ENCODE results near the gene LRGUK.

Gene LRGUK

GRCh38 chr7:134255814-134256213, 128.7 kb downstream of the LRGUK start:
- Histone ChIP-seq H3K4me1 (ENCODE audit: insufficient read depth, low read length, poor library complexity, severe bottlenecking) (no peaks in the 10 kb centered on the region), H3K4me3 (ENCODE audit: low read length, poor library complexity, severe bottlenecking) (no peak overlapping the region), H3K79me2 (ENCODE audit: insufficient read depth, low read length) (no peaks in the 10 kb centered on the region), H3K27me3 (ENCODE audit: insufficient read depth, low read length, poor library complexity, severe bottlenecking) (no peaks in the 10 kb centered on the region), H3F3A (ENCODE audit: low read depth) (no peaks in the 10 kb centered on the region), H4K20me1 (ENCODE audit: insufficient read depth, low read length, poor library complexity, severe bottlenecking) (no peaks in the 10 kb centered on the region), H3K9ac (ENCODE audit: low read depth, low read length, poor library complexity, severe bottlenecking) (no peak overlapping the region), H3K4me2 (ENCODE audit: low read depth, low read length, poor library complexity, severe bottlenecking) (no peak overlapping the region), H3K36me3 (ENCODE audit: insufficient read depth, low read length) (no peaks in the 10 kb centered on the region), H3K9me3 (ENCODE audit: insufficient read depth, low read depth, low read length) (no peaks in the 10 kb centered on the region), H3K9me2 (replicated peaks; ENCODE audit: low read depth, low read length) (no peaks in the 10 kb centered on the region), H2AFZ (ENCODE audit: low read length) (no peak overlapping the region)
- 0 out of 2 replicates have a peak, but pooled peaks have one; percentile 9 for TF ChIP-seq CTCF (conservative IDR thresholded peaks at IDR 0.05; ENCODE audit: low read length)
- TF ChIP-seq EZH2phosphoT487 (IDR thresholded peaks at IDR 0.05; ENCODE audit: borderline replicate concordance) = no peak

- Histone ChIP-seq H3K27me3 (ENCODE audit: insufficient read depth, low read length, poor library complexity, severe bottlenecking) (no peaks in the 10 kb centered on the region), H3K9ac (ENCODE audit: low read depth, low read length, poor library complexity, severe bottlenecking) (no peak overlapping the region), H3K4me1 (ENCODE audit: insufficient read depth, low read length, poor library complexity, severe bottlenecking) (no peaks in the 10 kb centered on the region), H2AFZ (ENCODE audit: low read length) (no peak overlapping the region), H3K9me3 (ENCODE audit: insufficient read depth, low read depth, low read length) (peaks cover 6% of the 10 kb centered on the region; the same call in 1 of the 2 replicates), H3K36me3 (ENCODE audit: insufficient read depth, low read length) (no peaks in the 10 kb centered on the region), H3K9me2 (replicated peaks; ENCODE audit: low read depth, low read length) (no peaks in the 10 kb centered on the region), H4K20me1 (ENCODE audit: insufficient read depth, low read length, poor library complexity, severe bottlenecking) (no peaks in the 10 kb centered on the region), H3K4me3 (ENCODE audit: low read length, poor library complexity, severe bottlenecking) (no peak overlapping the region), H3F3A (ENCODE audit: low read depth) (no peaks in the 10 kb centered on the region), H3K4me2 (ENCODE audit: low read depth, low read length, poor library complexity, severe bottlenecking) (no peak overlapping the region), H3K79me2 (ENCODE audit: insufficient read depth, low read length) (no peaks in the 10 kb centered on the region)
- TF ChIP-seq CTCF (conservative IDR thresholded peaks at IDR 0.05; ENCODE audit: low read length) (no peak), EZH2phosphoT487 (IDR thresholded peaks at IDR 0.05; ENCODE audit: borderline replicate concordance) (no peak)
Measured at GRCh38 chr7:134262322-134262721, 135.2 kb downstream of the LRGUK start.

- Histone ChIP-seq H3K4me1 (ENCODE audit: insufficient read depth, low read length, poor library complexity, severe bottlenecking) (no peaks in the 10 kb centered on the region), H3F3A (ENCODE audit: low read depth) (no peaks in the 10 kb centered on the region), H3K9me3 (ENCODE audit: insufficient read depth, low read depth, low read length) (no peaks in the 10 kb centered on the region), H3K27me3 (ENCODE audit: insufficient read depth, low read length, poor library complexity, severe bottlenecking) (no peaks in the 10 kb centered on the region), H3K9me2 (replicated peaks; ENCODE audit: low read depth, low read length) (no peaks in the 10 kb centered on the region), H4K20me1 (ENCODE audit: insufficient read depth, low read length, poor library complexity, severe bottlenecking) (no peaks in the 10 kb centered on the region), H3K4me2 (ENCODE audit: low read depth, low read length, poor library complexity, severe bottlenecking) (no peak overlapping the region), H3K36me3 (ENCODE audit: insufficient read depth, low read length) (no peaks in the 10 kb centered on the region), H2AFZ (ENCODE audit: low read length) (no peak overlapping the region), H3K4me3 (ENCODE audit: low read length, poor library complexity, severe bottlenecking) (no peak overlapping the region), H3K9ac (ENCODE audit: low read depth, low read length, poor library complexity, severe bottlenecking) (no peak overlapping the region), H3K79me2 (ENCODE audit: insufficient read depth, low read length) (no peaks in the 10 kb centered on the region)
- TF ChIP-seq CTCF (conservative IDR thresholded peaks at IDR 0.05; ENCODE audit: low read length) (no peak), EZH2phosphoT487 (IDR thresholded peaks at IDR 0.05; ENCODE audit: borderline replicate concordance) (no peak)
Measured at GRCh38 chr7:134276951-134277350, 149.8 kb downstream of the LRGUK start.
